ENCODE measurements around the gene XKR3. TPM values are rescaled to one million over a fixed set of nuclear protein-coding genes. Genes with fewer than 3 reads are reported as not detected.

Gene XKR3
- total RNA-seq, 4 donors from 2014 or later, result not detected

Small RNA genes within 50 kb of the gene (small RNA-seq; reads per million reads assigned to genes)
- not detected for gene GPM6BP3

Other genes starting within 250 kb of the XKR3 start
- not detected for gene CCT8L2, start 232.6 kb downstream of the XKR3 start, total RNA-seq
- gene GAB4, start 182.8 kb upstream of the XKR3 start, total RNA-seq, result not detected